Adrenal gland (tissue), 5 donors: ENCODE measurements around the gene KATNA1.

ENCODE experiments used
- CTCF ChIP-seq, 6 experiments: fragments of 450-650 bp in 4 of 6; fragments of 200-600 bp in 2 of 6; sonication (generic) in 1 of 6; IDR thresholded peaks; 1 replicate in 5 of 6; 2 replicates in 1 of 6; pipeline versions ENCODE4 v1.5.1 to v1.8.0; 2016 to 2021; ENCODE audit warnings: antibody characterized with exemption in 6 of 6, mild to moderate bottlenecking in 2 of 6, moderate library complexity in 1 of 6
- POLR2A ChIP-seq, 2 donors: fragments of 450-650 bp; IDR thresholded peaks; one replicate each; pipeline ENCODE4 v1.6.1; 2017; ENCODE audit warnings: antibody characterized with exemption in 2 of 2, mild to moderate bottlenecking in 2 of 2, moderate library complexity in 1 of 2
- donor health status: DM: no; HTN: no; CAD: no.

DNA sequence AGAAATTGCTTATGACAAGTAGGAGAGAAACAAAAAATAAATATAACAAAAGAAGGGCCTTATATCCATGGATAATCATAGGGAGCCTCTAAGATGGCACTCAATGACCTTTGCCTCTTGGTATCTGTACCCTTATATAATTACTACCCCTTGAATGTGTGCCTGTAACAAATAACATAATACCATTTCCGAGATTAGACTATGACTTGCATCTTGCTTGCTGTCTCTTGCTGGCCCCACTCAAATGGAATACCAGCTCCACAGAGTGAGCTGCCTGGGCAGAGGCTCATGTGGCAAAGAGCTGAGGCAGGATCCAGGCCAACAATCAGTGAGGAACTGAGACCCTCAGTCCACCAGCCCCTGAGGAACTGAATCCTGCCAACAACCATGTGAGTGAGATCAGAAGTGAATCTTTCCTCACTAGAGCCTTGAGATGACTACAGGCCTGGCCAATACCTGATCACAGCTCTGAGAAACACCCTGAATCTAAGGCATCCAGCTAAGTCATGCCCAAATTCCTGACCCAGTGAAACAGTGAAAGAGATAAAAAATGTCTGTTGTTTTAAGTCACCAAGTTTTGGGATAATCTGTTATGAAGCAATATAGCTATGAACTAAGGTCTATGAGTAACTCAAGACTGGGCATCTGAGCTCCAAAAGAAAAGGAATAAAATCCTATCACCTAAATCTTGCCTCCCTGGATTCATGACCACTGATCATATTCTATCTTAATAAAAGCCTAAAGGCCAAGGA is 5.5 kb downstream of the KATNA1 start:
- TF ChIP-seq POLR2A (IDR thresholded peaks at IDR 0.05) (no peak), CTCF (IDR thresholded peaks at IDR 0.05) (no peak)
